Spleen (tissue), 7 donors: ENCODE measurements around the gene GRIA2.

Experiments
- POLR2A ChIP-seq, 3 donors: fragments of 450-650 bp; IDR thresholded peaks; one replicate each; pipeline ENCODE4 v1.5.1; 2017; ENCODE audit warnings: antibody characterized with exemption in 3 of 3, mild to moderate bottlenecking in 1 of 3
- POLR2AphosphoS5 ChIP-seq, 3 donors: sonication (generic); formaldehyde crosslinking; IDR thresholded peaks; one replicate each; pipeline ENCODE4 v1.5.1; 2017; ENCODE audit warnings: antibody characterized with exemption in 3 of 3
- TF ChIP-seq, protein P1 (sequence below), 11 experiments: fragments of 200-600 bp in 7 of 11; fragments of 450-650 bp in 4 of 11; sonication (generic) in 4 of 11; IDR thresholded peaks in 8 of 11; conservative IDR thresholded peaks in 3 of 11; 1 replicate in 7 of 11; 2 replicates in 4 of 11; pipeline versions ENCODE4 v1.4.0 to v1.8.0; 2016 to 2021; ENCODE audit warnings: antibody characterized with exemption in 11 of 11, inconsistent platforms in 4 of 11, mild to moderate bottlenecking in 1 of 11
- donor health status: DM: no; HTN: no; CAD: no; lungs with moderate emphysema.
- donor health status: DM: no; HTN: no; CAD: no.
- donor health status: DM: no; HTN: no; CAD: no.

DNA sequence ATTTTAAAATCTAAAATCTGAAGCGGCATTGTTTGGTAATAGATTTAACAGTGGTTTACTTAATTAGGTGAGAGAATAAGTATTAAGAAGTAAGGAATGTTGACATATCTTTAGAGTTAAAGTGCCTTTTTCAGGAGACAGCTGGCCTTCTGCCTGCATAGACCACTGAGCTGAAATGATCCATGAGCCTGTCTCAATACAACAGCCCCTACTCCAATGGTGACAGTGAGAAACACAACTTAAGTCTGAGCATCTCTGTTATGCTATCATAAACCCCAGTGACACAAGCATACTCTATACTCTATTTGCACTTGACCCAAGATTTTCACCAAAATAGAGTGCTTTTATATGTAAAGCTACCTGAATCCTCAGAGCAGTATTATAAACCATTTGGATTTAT is 137.9 kb downstream of the GRIA2 start:
- TF ChIP-seq POLR2AphosphoS5 (IDR thresholded peaks at IDR 0.05) (no peak), POLR2A (IDR thresholded peaks at IDR 0.05) (no peak)
- TF ChIP-seq, protein P1, sequence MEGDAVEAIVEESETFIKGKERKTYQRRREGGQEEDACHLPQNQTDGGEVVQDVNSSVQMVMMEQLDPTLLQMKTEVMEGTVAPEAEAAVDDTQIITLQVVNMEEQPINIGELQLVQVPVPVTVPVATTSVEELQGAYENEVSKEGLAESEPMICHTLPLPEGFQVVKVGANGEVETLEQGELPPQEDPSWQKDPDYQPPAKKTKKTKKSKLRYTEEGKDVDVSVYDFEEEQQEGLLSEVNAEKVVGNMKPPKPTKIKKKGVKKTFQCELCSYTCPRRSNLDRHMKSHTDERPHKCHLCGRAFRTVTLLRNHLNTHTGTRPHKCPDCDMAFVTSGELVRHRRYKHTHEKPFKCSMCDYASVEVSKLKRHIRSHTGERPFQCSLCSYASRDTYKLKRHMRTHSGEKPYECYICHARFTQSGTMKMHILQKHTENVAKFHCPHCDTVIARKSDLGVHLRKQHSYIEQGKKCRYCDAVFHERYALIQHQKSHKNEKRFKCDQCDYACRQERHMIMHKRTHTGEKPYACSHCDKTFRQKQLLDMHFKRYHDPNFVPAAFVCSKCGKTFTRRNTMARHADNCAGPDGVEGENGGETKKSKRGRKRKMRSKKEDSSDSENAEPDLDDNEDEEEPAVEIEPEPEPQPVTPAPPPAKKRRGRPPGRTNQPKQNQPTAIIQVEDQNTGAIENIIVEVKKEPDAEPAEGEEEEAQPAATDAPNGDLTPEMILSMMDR (IDR thresholded peaks at IDR 0.05 in 8 of 11, conservative IDR thresholded peaks at IDR 0.05 in 3 of 11), result no peak
